Measurements from ENCODE around the gene SLC7A5. TPM values are rescaled to one million over a fixed set of nuclear protein-coding genes. Genes with fewer than 3 reads are reported as not detected.

Gene SLC7A5
- total and polyA plus RNA-seq, 4 donors = 1.8 to 14.5 (median 4.4) TPM

GRCh38 chr16:87806641-87807546, 62.4 kb downstream of the SLC7A5 start:
- H3K4me1 ChIP-seq (ENCODE audit: control insufficient read depth in 1 of 2, insufficient read depth in 2 of 2, low read length in 2 of 2) = no peaks in the 10 kb centered on the region
- ATAC-seq (ENCODE audit: low FRiP score) = peak; percentile 50
- H3K27me3 ChIP-seq (ENCODE audit: control insufficient read depth in 1 of 2, insufficient read depth in 2 of 2, low read length in 1 of 2) = no peaks in the 10 kb centered on the region
- no peak overlapping the region for H3K27ac ChIP-seq (ENCODE audit: low read depth in 1 of 2, low read length in 2 of 2)
- WGBS, 2 donors = 10 to 12% methylated on average over 24 to 25 of the region's 25 CpGs
- peak; percentile 61 to 78 for DNase-seq
- no peak overlapping the region for H3K4me3 ChIP-seq (ENCODE audit: low read length in 2 of 2)
- no peaks in the 10 kb centered on the region for H3K36me3 ChIP-seq (ENCODE audit: control insufficient read depth in 1 of 2, insufficient read depth in 2 of 2, low read length in 1 of 2)
- intact Hi-C loops (cut with DNase I) = no loop called here
- H3K9me3 ChIP-seq (ENCODE audit: control insufficient read depth, low read length) = no peaks in the 10 kb centered on the region

- no peak overlapping the region for H3K27ac ChIP-seq (ENCODE audit: low read depth in 1 of 2, low read length in 2 of 2)
- intact Hi-C loops (cut with DNase I) = no loop called here
- DNase-seq = no peak
- no peak for ATAC-seq (ENCODE audit: low FRiP score)
- no peaks in the 10 kb centered on the region for H3K4me1 ChIP-seq (ENCODE audit: control insufficient read depth in 1 of 2, insufficient read depth in 2 of 2, low read length in 2 of 2)
- no peaks in the 10 kb centered on the region for H3K9me3 ChIP-seq (ENCODE audit: control insufficient read depth, low read length)
- H3K27me3 ChIP-seq (ENCODE audit: control insufficient read depth in 1 of 2, insufficient read depth in 2 of 2, low read length in 1 of 2) = no peaks in the 10 kb centered on the region
- H3K36me3 ChIP-seq (ENCODE audit: control insufficient read depth in 1 of 2, insufficient read depth in 2 of 2, low read length in 1 of 2) = no peaks in the 10 kb centered on the region
- no peak overlapping the region for H3K4me3 ChIP-seq (ENCODE audit: low read length in 2 of 2)
- WGBS, 2 donors = 12 to 16% methylated on average over 16 of the region's 16 CpGs
Measured at GRCh38 chr16:87806261-87806640, 63.1 kb downstream of the SLC7A5 start.

- intact Hi-C loops (cut with DNase I) = no loop called here
- H3K4me1 ChIP-seq (ENCODE audit: control insufficient read depth in 1 of 2, insufficient read depth in 2 of 2, low read length in 2 of 2) = no peaks in the 10 kb centered on the region
- H3K27me3 ChIP-seq (ENCODE audit: control insufficient read depth in 1 of 2, insufficient read depth in 2 of 2, low read length in 1 of 2) = no peaks in the 10 kb centered on the region
- no peak overlapping the region for H3K27ac ChIP-seq (ENCODE audit: low read depth in 1 of 2, low read length in 2 of 2)
- no peak for DNase-seq
- no peak for ATAC-seq (ENCODE audit: low FRiP score)
- no peaks in the 10 kb centered on the region for H3K9me3 ChIP-seq (ENCODE audit: control insufficient read depth, low read length)
- no peak overlapping the region for H3K4me3 ChIP-seq (ENCODE audit: low read length in 2 of 2)
- H3K36me3 ChIP-seq (ENCODE audit: control insufficient read depth in 1 of 2, insufficient read depth in 2 of 2, low read length in 1 of 2) = no peaks in the 10 kb centered on the region
- 89 to 91% methylated on average over 5 of the region's 5 CpGs for WGBS, 2 donors
Measured at GRCh38 chr16:87803385-87803784, 65.9 kb downstream of the SLC7A5 start.

- Histone ChIP-seq H3K4me1 (ENCODE audit: control insufficient read depth in 1 of 2, insufficient read depth in 2 of 2, low read length in 2 of 2) (no peaks in the 10 kb centered on the region), H3K9me3 (ENCODE audit: control insufficient read depth, low read length) (no peaks in the 10 kb centered on the region), H3K36me3 (ENCODE audit: control insufficient read depth in 1 of 2, insufficient read depth in 2 of 2, low read length in 1 of 2) (no peaks in the 10 kb centered on the region), H3K27me3 (ENCODE audit: control insufficient read depth in 1 of 2, insufficient read depth in 2 of 2, low read length in 1 of 2) (no peaks in the 10 kb centered on the region), H3K4me3 (ENCODE audit: low read length in 2 of 2) (no peak overlapping the region), H3K27ac (ENCODE audit: low read depth in 1 of 2, low read length in 2 of 2) (no peak overlapping the region)
- 84 to 86% methylated on average over 8 of the region's 8 CpGs for WGBS, 2 donors
- ATAC-seq (ENCODE audit: low FRiP score) = no peak
- intact Hi-C loops (cut with DNase I) = no loop called here
- no peak for DNase-seq
Measured at GRCh38 chr16:87802670-87803069, 66.6 kb downstream of the SLC7A5 start.

GRCh38 chr16:87801679-87802259, 67.5 kb downstream of the SLC7A5 start:
- no peaks in the 10 kb centered on the region for H3K4me1 ChIP-seq (ENCODE audit: control insufficient read depth in 1 of 2, insufficient read depth in 2 of 2, low read length in 2 of 2)
- no peak overlapping the region for H3K27ac ChIP-seq (ENCODE audit: low read depth in 1 of 2, low read length in 2 of 2)
- DNase-seq (no peak), ATAC-seq (ENCODE audit: low FRiP score) (no peak)
- no peaks in the 10 kb centered on the region for H3K27me3 ChIP-seq (ENCODE audit: control insufficient read depth in 1 of 2, insufficient read depth in 2 of 2, low read length in 1 of 2)
- intact Hi-C loops (cut with DNase I) = no loop called here
- H3K4me3 ChIP-seq (ENCODE audit: low read length in 2 of 2) = no peak overlapping the region
- no peaks in the 10 kb centered on the region for H3K36me3 ChIP-seq (ENCODE audit: control insufficient read depth in 1 of 2, insufficient read depth in 2 of 2, low read length in 1 of 2)
- H3K9me3 ChIP-seq (ENCODE audit: control insufficient read depth, low read length) = no peaks in the 10 kb centered on the region
- WGBS, 2 donors = 88% methylated on average over 16 of the region's 16 CpGs

- H3K4me1 ChIP-seq (ENCODE audit: control insufficient read depth in 1 of 2, insufficient read depth in 2 of 2, low read length in 2 of 2) = no peaks in the 10 kb centered on the region
- no peak for ATAC-seq (ENCODE audit: low FRiP score)
- 88 to 92% methylated on average over 6 of the region's 6 CpGs for WGBS, 2 donors
- H3K9me3 ChIP-seq (ENCODE audit: control insufficient read depth, low read length) = no peaks in the 10 kb centered on the region
- no peak overlapping the region for H3K4me3 ChIP-seq (ENCODE audit: low read length in 2 of 2)
- H3K27me3 ChIP-seq (ENCODE audit: control insufficient read depth in 1 of 2, insufficient read depth in 2 of 2, low read length in 1 of 2) = no peaks in the 10 kb centered on the region
- no peak for DNase-seq
- no peaks in the 10 kb centered on the region for H3K36me3 ChIP-seq (ENCODE audit: control insufficient read depth in 1 of 2, insufficient read depth in 2 of 2, low read length in 1 of 2)
- intact Hi-C loops (cut with DNase I) = no loop called here
- H3K27ac ChIP-seq (ENCODE audit: low read depth in 1 of 2, low read length in 2 of 2) = no peak overlapping the region
Measured at GRCh38 chr16:87800497-87800896, 68.8 kb downstream of the SLC7A5 start.

GRCh38 chr16:87795336-87795735, 74.0 kb downstream of the SLC7A5 start:
- Histone ChIP-seq H3K27ac (ENCODE audit: low read depth in 1 of 2, low read length in 2 of 2) (no peak overlapping the region), H3K9me3 (ENCODE audit: control insufficient read depth, low read length) (no peaks in the 10 kb centered on the region), H3K27me3 (ENCODE audit: control insufficient read depth in 1 of 2, insufficient read depth in 2 of 2, low read length in 1 of 2) (no peaks in the 10 kb centered on the region), H3K4me1 (ENCODE audit: control insufficient read depth in 1 of 2, insufficient read depth in 2 of 2, low read length in 2 of 2) (no peaks in the 10 kb centered on the region), H3K4me3 (ENCODE audit: low read length in 2 of 2) (no peak overlapping the region), H3K36me3 (ENCODE audit: control insufficient read depth in 1 of 2, insufficient read depth in 2 of 2, low read length in 1 of 2) (no peaks in the 10 kb centered on the region)
- intact Hi-C loops (cut with DNase I) = no loop called here
- DNase-seq = no peak
- no peak for ATAC-seq (ENCODE audit: low FRiP score)
- WGBS, 2 donors = 72 to 76% methylated on average over 12 of the region's 12 CpGs

- WGBS, 2 donors = 87 to 95% methylated on average over 14 of the region's 14 CpGs
- H3K4me3 ChIP-seq (ENCODE audit: low read length in 2 of 2) = no peak overlapping the region
- H3K27me3 ChIP-seq (ENCODE audit: control insufficient read depth in 1 of 2, insufficient read depth in 2 of 2, low read length in 1 of 2) = no peaks in the 10 kb centered on the region
- no peaks in the 10 kb centered on the region for H3K4me1 ChIP-seq (ENCODE audit: control insufficient read depth in 1 of 2, insufficient read depth in 2 of 2, low read length in 2 of 2)
- H3K27ac ChIP-seq (ENCODE audit: low read depth in 1 of 2, low read length in 2 of 2) = no peak overlapping the region
- intact Hi-C loops (cut with DNase I) = loop anchor here in 1 of 2 donors (5.0 kb wide), 1 partner anchor 43 kb away; no protein-coding TSS in a partner anchor
- no peaks in the 10 kb centered on the region for H3K36me3 ChIP-seq (ENCODE audit: control insufficient read depth in 1 of 2, insufficient read depth in 2 of 2, low read length in 1 of 2)
- ATAC-seq (ENCODE audit: low FRiP score) (no peak), DNase-seq (no peak)
- no peaks in the 10 kb centered on the region for H3K9me3 ChIP-seq (ENCODE audit: control insufficient read depth, low read length)
Measured at GRCh38 chr16:87794485-87795078, 74.7 kb downstream of the SLC7A5 start.

Measured in aorta (tissue), 5 donors.